Measurements from ENCODE around the gene RSPH3. TPM values are rescaled to one million over a fixed set of nuclear protein-coding genes. Genes with fewer than 3 reads are reported as not detected.
"Not testable (repeated sequence)": the region's sequence is repeated elsewhere in the genome, so short reads cannot be mapped to it uniquely, and the experiment has no call there.

Gene RSPH3
- total RNA-seq, 5 donors from 2014 or later (not counting 1 experiment from before 2014, with no cell fraction given): 1.5 to 2.6 (median 2.1) TPM

GRCh38 chr6:159038914-159039884 is 39.2 kb upstream of the RSPH3 start:
- Histone ChIP-seq H3K9me3 (no peaks in the 10 kb centered on the region), H3K4me1 (ENCODE audit: control insufficient read depth in 1 of 2, extremely low read depth in 1 of 2, insufficient read depth in 2 of 2, low read length in 2 of 2) (peaks cover 46 to 58% of the 10 kb centered on the region in 2 experiments), H3K27me3 (replicated peaks in 1 of 2; ENCODE audit: control insufficient read depth in 2 of 2, extremely low read depth in 1 of 2, insufficient read depth in 2 of 2, low read length in 1 of 2) (no peaks in the 10 kb centered on the region), H3K27ac (ENCODE audit: low read length) (peak overlapping the region; percentile 90), H3K4me3 (ENCODE audit: control insufficient read depth in 1 of 2, extremely low read depth in 1 of 2, low read length in 1 of 2) (peak overlapping the region; percentile 54 to 69), H3K36me3 (ENCODE audit: control insufficient read depth in 2 of 2, extremely low read depth in 1 of 2, insufficient read depth in 1 of 2, low read length in 1 of 2) (peaks cover 21 to 88% of the 10 kb centered on the region in 2 donors)
- ChIA-PET CTCF (interaction anchor here (0.8 to 2.7 kb wide), 12 partner anchors 23 to 169 kb away, joined by 3 to 26 read pairs (median 4); no protein-coding TSS in a partner anchor), POLR2A (interaction anchor here (0.5 to 1.6 kb wide), 18 partner anchors 9 to 458 kb away, joined by 3 to 14 read pairs (median 4); partner anchors contain the start of gene SYTL3 (in 1 of the 2))
- peaks cover 80% of the 10 kb centered on the region for H3K36me3 Mint-ChIP-seq
- WGBS (ENCODE audit: insufficient coverage): no CpG with 5 or more reads among the region's 8 CpGs
- DNase-seq (peak in 5 of 35 experiments; percentile 15 to 63 (median 39)), ATAC-seq (replicated peaks in 1 of 4) (no peak)
- H3K4me3 Mint-ChIP-seq: peak overlapping the region; percentile 96 to 98 (median 96)
- peak overlapping the region; percentile 98 for H3K27ac Mint-ChIP-seq
- no peaks in the 10 kb centered on the region for H3K9me3 Mint-ChIP-seq
- peaks cover 69 to 79% (median 73%) of the 10 kb centered on the region in 3 donors for H3K4me1 Mint-ChIP-seq
- H3K27me3 Mint-ChIP-seq: no peaks in the 10 kb centered on the region

DNA sequence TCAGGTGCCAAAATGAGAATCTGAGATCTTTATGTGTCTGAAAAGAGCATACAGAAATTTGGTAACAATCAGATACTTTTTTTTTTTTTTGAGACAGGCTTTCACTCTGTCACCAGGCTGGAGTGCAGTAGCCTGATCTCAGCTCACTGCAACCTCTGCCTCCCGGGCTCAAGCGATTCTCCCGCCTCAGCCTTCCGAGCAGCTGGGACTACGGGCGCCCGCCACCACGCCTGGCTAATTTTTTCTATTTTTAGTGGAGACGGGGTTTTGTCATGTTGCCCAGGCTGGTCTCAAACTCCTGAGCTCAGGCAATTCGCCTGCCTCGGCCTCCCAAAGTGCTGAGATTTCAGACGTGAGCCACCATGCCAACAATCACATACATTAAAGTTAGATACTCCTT is 38.3 kb upstream of the RSPH3 start:
- CTCF ChIA-PET: interaction anchor here (0.6 to 2.7 kb wide), 7 partner anchors 29 to 1913 kb away, joined by 3 to 26 read pairs (median 4); no protein-coding TSS in a partner anchor
- not testable (repeated sequence) for H3K27me3 Mint-ChIP-seq; ATAC-seq (replicated peaks in 1 of 4); H3K27me3 ChIP-seq (replicated peaks in 1 of 2; ENCODE audit: control insufficient read depth in 2 of 2, extremely low read depth in 1 of 2, insufficient read depth in 2 of 2, low read length in 1 of 2); H3K4me3 ChIP-seq (ENCODE audit: control insufficient read depth in 1 of 2, extremely low read depth in 1 of 2, low read length in 1 of 2); DNase-seq; H3K9me3 Mint-ChIP-seq; H3K9me3 ChIP-seq
- H3K4me3 Mint-ChIP-seq: peak overlapping the region in 2 of 3 donors; percentile 17 to 96
- peaks cover 72% of the 10 kb centered on the region for H3K36me3 Mint-ChIP-seq
- no CpG with 5 or more reads among the region's 12 CpGs for WGBS (ENCODE audit: insufficient coverage)
- POLR2A ChIA-PET: interaction anchor here (0.6 to 1.6 kb wide), 5 partner anchors 20 to 138 kb away, joined by 3 to 7 read pairs (median 5); no protein-coding TSS in a partner anchor
- H3K27ac Mint-ChIP-seq: peak overlapping the region; percentile 92 to 94
- peaks cover 46 to 58% of the 10 kb centered on the region in 2 experiments for H3K4me1 ChIP-seq (ENCODE audit: control insufficient read depth in 1 of 2, extremely low read depth in 1 of 2, insufficient read depth in 2 of 2, low read length in 2 of 2)
- peaks cover 72 to 83% (median 73%) of the 10 kb centered on the region in 3 donors for H3K4me1 Mint-ChIP-seq
- H3K27ac ChIP-seq (ENCODE audit: low read length): peak overlapping the region; percentile 90
- H3K36me3 ChIP-seq (ENCODE audit: control insufficient read depth in 2 of 2, extremely low read depth in 1 of 2, insufficient read depth in 1 of 2, low read length in 1 of 2): peaks cover 21 to 84% of the 10 kb centered on the region in 2 donors

DNA sequence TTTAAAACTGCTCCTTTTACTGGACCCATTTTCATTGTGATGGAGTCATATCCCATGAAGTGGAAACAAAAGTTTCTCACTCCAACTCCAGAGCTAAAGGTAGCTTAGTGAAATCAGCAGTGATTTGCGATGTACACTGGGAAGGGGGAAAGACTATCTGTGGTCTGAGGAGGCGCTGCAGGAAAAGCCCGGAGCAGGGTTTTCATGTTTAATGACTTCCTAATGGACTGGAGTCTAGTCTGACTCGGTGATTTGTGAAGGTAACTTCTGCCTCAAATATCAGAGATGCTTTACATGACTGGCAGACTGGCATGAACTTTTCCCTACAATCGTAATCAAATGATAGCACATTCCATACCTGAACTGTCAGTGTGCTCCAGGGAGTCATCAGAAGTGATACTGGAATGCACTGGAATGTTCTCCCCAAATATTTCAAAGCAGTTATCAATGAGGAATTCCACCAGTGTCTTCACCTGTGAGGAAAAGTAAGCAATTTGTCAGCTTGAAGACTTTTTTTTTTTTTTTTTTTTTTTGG is 37.8 kb upstream of the RSPH3 start:
- Mint-ChIP-seq H3K27me3 (no peaks in the 10 kb centered on the region), H3K4me1 (peaks cover 69 to 82% (median 75%) of the 10 kb centered on the region in 3 donors), H3K36me3 (peaks cover 68% of the 10 kb centered on the region), H3K27ac (peak overlapping the region; percentile 92 to 94), H3K9me3 (no peaks in the 10 kb centered on the region), H3K4me3 (peak overlapping the region in 2 of 3 donors; percentile 51 to 96)
- ChIA-PET POLR2A (interaction anchor here (0.6 to 1.1 kb wide), 5 partner anchors 20 to 138 kb away, joined by 3 to 7 read pairs (median 5); no protein-coding TSS in a partner anchor), CTCF (interaction anchor here (0.6 to 2.7 kb wide), 7 partner anchors 29 to 1913 kb away, joined by 3 to 26 read pairs (median 4); no protein-coding TSS in a partner anchor)
- 86% methylated on average over 1 of the region's 5 CpGs for WGBS (ENCODE audit: insufficient coverage)
- peaks cover 21 to 79% of the 10 kb centered on the region in 2 donors for H3K36me3 ChIP-seq (ENCODE audit: control insufficient read depth in 2 of 2, extremely low read depth in 1 of 2, insufficient read depth in 1 of 2, low read length in 1 of 2)
- ATAC-seq (replicated peaks in 1 of 4): no peak
- H3K27ac ChIP-seq (ENCODE audit: low read length): peak overlapping the region; percentile 49
- peaks cover 41 to 58% of the 10 kb centered on the region in 2 experiments for H3K4me1 ChIP-seq (ENCODE audit: control insufficient read depth in 1 of 2, extremely low read depth in 1 of 2, insufficient read depth in 2 of 2, low read length in 2 of 2)
- no peak for DNase-seq
- no peaks in the 10 kb centered on the region for H3K27me3 ChIP-seq (replicated peaks in 1 of 2; ENCODE audit: control insufficient read depth in 2 of 2, extremely low read depth in 1 of 2, insufficient read depth in 2 of 2, low read length in 1 of 2)
- H3K4me3 ChIP-seq (ENCODE audit: control insufficient read depth in 1 of 2, extremely low read depth in 1 of 2, low read length in 1 of 2): no peak overlapping the region
- H3K9me3 ChIP-seq: no peaks in the 10 kb centered on the region

DNA sequence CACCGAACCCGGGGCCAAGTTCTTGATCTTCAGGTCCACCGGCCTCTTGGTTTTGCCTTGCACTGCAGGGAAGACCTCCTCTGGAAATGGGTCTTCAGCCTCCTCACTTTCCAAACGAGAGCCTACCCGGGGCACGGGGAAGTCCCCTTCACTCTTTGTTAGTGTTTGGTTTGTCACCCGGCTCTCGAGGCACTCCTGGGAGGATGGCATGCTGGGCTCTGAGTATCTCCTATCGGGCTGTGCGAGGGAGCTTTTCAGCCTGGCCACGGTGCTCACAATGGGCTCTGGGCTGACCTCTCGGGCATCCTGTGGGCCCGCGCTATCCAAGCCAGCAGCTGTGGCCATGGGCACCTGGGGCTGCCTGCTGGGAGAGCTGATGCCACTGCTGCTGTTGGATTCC is 36.7 kb upstream of the RSPH3 start:
- Mint-ChIP-seq H3K27ac (peak overlapping the region; percentile 61 to 83), H3K4me1 (peaks cover 66 to 76% (median 69%) of the 10 kb centered on the region in 3 donors), H3K27me3 (no peaks in the 10 kb centered on the region), H3K36me3 (peaks cover 57% of the 10 kb centered on the region), H3K4me3 (peak overlapping the region in 2 of 3 donors; percentile 31 to 47), H3K9me3 (no peaks in the 10 kb centered on the region)
- 69% methylated on average over 11 of the region's 14 CpGs for WGBS (ENCODE audit: insufficient coverage)
- Histone ChIP-seq H3K27ac (ENCODE audit: low read length) (peak overlapping the region; percentile 16), H3K27me3 (replicated peaks in 1 of 2; ENCODE audit: control insufficient read depth in 2 of 2, extremely low read depth in 1 of 2, insufficient read depth in 2 of 2, low read length in 1 of 2) (no peaks in the 10 kb centered on the region), H3K9me3 (no peaks in the 10 kb centered on the region), H3K36me3 (ENCODE audit: control insufficient read depth in 2 of 2, extremely low read depth in 1 of 2, insufficient read depth in 1 of 2, low read length in 1 of 2) (peaks cover 21 to 70% of the 10 kb centered on the region in 2 donors), H3K4me3 (ENCODE audit: control insufficient read depth in 1 of 2, extremely low read depth in 1 of 2, low read length in 1 of 2) (no peak overlapping the region), H3K4me1 (ENCODE audit: control insufficient read depth in 1 of 2, extremely low read depth in 1 of 2, insufficient read depth in 2 of 2, low read length in 2 of 2) (peaks cover 35 to 53% of the 10 kb centered on the region in 2 experiments)
- ATAC-seq (replicated peaks in 1 of 4) (peak in 1 of 4 experiments; percentile 25), DNase-seq (peak in 6 of 35 experiments; percentile 7 to 44 (median 26))
- CTCF ChIA-PET: no interaction called here
- POLR2A ChIA-PET: interaction anchor here (0.6 to 1.2 kb wide), 4 partner anchors 8 to 23 kb away, joined by 3 to 10 read pairs (median 4); partner anchors contain the start of gene TAGAP (in 1 of the 2)

DNA sequence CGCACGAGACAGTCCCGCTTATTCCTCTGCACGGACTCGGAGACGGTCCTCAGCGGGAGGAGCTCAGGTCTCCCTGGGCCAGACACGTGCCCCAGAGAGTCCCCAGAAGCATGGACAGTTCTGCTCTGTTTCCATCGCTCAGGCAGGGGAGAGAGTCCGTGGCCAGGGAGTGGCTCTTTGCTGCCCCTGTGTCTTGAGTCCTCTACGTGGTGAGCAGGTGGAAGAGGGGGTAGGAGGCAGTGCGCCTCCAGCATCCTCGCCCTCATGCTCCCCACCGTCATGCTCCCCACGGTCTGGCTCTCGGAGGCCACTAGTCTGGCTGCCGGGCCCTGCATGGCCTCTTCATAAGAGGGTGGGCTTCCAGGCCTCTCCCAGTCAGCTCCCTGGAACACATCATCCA is 35.9 kb upstream of the RSPH3 start:
- H3K27ac Mint-ChIP-seq: peak overlapping the region; percentile 65 to 68

More for the DNA sequence above, 35.9 kb upstream of the RSPH3 start:
- H3K4me1 Mint-ChIP-seq: peaks cover 58 to 68% (median 61%) of the 10 kb centered on the region in 3 donors
- DNase-seq (no peak), ATAC-seq (replicated peaks in 1 of 4) (peak in 1 of 4 experiments; percentile 17)
- CTCF ChIA-PET: interaction anchor here in 1 of 2 donors (0.7 kb wide), 1 partner anchor 9 kb away, joined by 3 read pairs; no protein-coding TSS in a partner anchor
- Histone ChIP-seq H3K4me3 (ENCODE audit: control insufficient read depth in 1 of 2, extremely low read depth in 1 of 2, low read length in 1 of 2) (no peak overlapping the region), H3K27me3 (replicated peaks in 1 of 2; ENCODE audit: control insufficient read depth in 2 of 2, extremely low read depth in 1 of 2, insufficient read depth in 2 of 2, low read length in 1 of 2) (no peaks in the 10 kb centered on the region), H3K9me3 (no peaks in the 10 kb centered on the region), H3K4me1 (ENCODE audit: control insufficient read depth in 1 of 2, extremely low read depth in 1 of 2, insufficient read depth in 2 of 2, low read length in 2 of 2) (peaks cover 27 to 45% of the 10 kb centered on the region in 2 experiments), H3K27ac (ENCODE audit: low read length) (peak overlapping the region; percentile 16), H3K36me3 (ENCODE audit: control insufficient read depth in 2 of 2, extremely low read depth in 1 of 2, insufficient read depth in 1 of 2, low read length in 1 of 2) (peaks cover 21 to 62% of the 10 kb centered on the region in 2 donors)
- no peak overlapping the region for H3K4me3 Mint-ChIP-seq
- H3K36me3 Mint-ChIP-seq: peaks cover 49% of the 10 kb centered on the region
- H3K9me3 Mint-ChIP-seq: no peaks in the 10 kb centered on the region
- no peaks in the 10 kb centered on the region for H3K27me3 Mint-ChIP-seq
- WGBS (ENCODE audit: insufficient coverage): 93% methylated on average over 11 of the region's 17 CpGs
- POLR2A ChIA-PET: interaction anchor here (0.6 to 1.2 kb wide), 3 partner anchors 9 to 72 kb away, joined by 3 to 6 read pairs (median 4); partner anchors contain the start of gene TAGAP (in 1 of the 2)
